ENCODE measurements around the gene LRRC19. TPM values are rescaled to one million over a fixed set of nuclear protein-coding genes. Genes with fewer than 3 reads are reported as not detected.

Gene LRRC19, protein sequence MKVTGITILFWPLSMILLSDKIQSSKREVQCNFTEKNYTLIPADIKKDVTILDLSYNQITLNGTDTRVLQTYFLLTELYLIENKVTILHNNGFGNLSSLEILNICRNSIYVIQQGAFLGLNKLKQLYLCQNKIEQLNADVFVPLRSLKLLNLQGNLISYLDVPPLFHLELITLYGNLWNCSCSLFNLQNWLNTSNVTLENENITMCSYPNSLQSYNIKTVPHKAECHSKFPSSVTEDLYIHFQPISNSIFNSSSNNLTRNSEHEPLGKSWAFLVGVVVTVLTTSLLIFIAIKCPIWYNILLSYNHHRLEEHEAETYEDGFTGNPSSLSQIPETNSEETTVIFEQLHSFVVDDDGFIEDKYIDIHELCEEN
- not detected in 2 replicates for total RNA-seq

GRCh38 chr9:27005491-27005890 lies at the start of gene LRRC19:
TSS of gene LRRC19 (minus strand) at chr9:27005672. CDS start at chr9:26999694, 5,978 bp downstream.

GRCh38 chr9:26955921-26956859 lies 49.3 kb downstream of the LRRC19 start, which contains the start of gene IFT74:
TSS of gene IFT74 (plus strand) at chr9:26956412. CDS start at chr9:26961968, 5,556 bp downstream.

DNA sequence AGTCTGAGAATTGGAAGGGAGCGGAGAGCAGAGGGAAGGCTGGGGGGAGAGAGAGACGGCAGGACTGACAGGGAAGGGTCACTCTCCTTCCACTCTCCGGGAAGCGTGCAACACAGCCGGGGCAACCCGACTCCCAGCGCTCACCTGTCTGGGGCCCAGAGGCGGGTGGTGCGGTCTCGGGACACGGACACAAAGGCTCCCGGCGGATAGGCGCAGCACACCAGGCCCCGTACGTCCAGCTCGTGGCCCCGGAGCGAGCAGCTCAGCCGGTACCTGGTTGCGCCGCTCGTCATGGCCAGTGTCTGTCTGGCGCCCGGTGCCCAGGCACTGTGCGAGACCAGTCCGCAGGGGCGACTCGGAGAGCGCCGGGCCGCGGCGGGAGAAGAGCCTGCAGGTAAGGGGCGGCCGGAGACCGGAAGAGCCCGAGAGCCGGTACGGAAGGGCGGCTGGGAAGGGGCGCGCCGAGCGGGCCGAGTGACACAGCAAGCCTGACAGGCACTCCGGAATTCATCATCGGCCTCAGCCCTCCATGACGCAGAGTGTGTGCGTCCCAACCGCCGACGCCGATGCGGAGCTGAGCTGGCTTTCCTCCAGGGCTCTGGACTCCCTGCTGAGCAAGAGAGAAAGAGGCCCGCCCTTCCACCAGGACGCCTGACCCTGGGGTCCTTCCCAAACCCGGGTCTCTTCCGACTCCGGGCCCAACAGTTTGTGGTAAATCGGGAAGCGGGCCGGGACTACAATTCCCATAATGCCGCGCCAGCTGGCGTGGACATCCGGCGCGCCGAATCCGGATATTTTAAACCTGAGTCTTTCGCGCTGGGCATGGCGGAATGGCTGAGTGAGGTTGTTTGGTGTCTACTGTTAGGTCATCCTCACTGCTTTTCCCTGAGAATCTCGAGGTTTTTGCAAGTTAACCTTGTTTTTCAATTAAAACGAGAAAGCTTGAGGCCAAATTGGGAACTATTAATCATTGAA lies 58.4 kb downstream of the LRRC19 start, which contains the start of gene PLAA:
TSS of gene PLAA (minus strand) at position 490 of the 975 bp plus-strand sequence. CDS start at position 293, 197 bp downstream.

Other genes with a start within 250 kb of the LRRC19 start
- gene CAAP1, start 112.9 kb downstream of the LRRC19 start, total RNA-seq, result 11.4 and 12.5 TPM in 2 replicates
- 27.9 and 32.3 TPM in 2 replicates for gene PLAA, start 58.4 kb downstream of the LRRC19 start, total RNA-seq
- gene IFT74, start 49.3 kb downstream of the LRRC19 start, total RNA-seq, result 14.3 and 14.7 TPM in 2 replicates
- 0.59 and 0.73 TPM in 2 replicates for gene TEK, start 103.6 kb upstream of the LRRC19 start, total RNA-seq

Data from subcutaneous preadipocyte (primary cell).